HG02678 (cell line): ENCODE results near the gene PLK5.
"Not testable (repeated sequence)": the region's sequence is repeated elsewhere in the genome, so short reads cannot be mapped to it uniquely, and the experiment has no call there.

Experiments used
- ATAC-seq: cut with Tn5 transposase; IDR thresholded peaks from one replicate; pipeline ENCODE4 v1.9.1; 2021; ENCODE audit warnings: mild to moderate bottlenecking, moderate library complexity; ENCODE audit not compliant: unreplicated experiment

PLK5 gene

DNA sequence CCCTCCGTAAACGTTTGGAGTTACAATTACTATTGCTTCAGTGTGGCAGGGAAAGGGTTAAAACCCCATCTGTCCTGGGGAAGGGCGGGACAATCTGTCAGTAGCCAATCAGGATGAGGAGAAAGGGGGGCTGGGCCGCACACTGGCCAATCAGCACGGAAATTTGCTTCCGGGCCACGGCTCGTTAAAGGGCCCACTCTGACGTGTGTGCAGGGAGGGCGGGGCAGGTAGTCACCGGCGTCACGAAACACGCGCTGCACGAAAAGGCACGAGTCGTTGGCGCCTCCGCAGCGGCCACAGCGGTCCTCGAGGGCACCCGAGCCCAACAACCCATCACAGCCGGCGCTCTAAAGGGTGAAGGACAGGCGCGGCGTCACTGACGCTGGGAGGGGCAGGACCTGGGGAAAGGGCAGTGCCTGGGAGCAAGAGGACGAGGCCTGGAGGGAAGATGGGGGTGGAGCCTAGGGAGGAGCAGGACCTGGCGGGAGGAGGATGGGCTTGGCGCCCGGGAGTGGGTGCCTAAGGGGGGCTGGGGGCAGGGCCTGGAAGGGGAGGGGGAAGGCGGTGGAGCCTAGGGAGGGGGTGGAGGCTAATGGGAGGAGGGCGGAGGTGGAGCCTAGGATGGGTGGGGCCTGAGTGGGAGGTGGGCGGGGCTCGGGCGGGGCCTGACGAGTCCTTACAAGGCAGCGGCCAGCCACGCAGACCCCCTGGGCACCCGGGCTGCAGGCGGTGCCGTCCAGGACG is 15.9 kb upstream of the PLK5 start:
- ATAC-seq: no peak

DNA sequence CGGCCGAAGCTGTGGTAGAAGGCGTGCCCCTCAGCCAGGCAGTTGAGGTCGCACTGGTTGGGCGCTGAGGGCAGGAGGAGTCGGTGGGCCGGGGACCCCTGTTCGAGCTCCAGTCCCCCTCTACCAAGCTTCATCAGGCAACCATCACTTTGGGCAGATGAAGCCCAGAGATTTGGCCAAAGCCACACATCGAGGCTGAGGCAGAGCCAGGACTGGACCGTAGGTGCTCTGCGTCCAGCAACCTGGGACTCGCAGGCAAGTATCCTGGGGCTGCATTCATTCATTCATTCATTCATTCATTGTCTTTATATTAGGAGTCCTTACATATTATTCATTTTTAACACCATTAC is 15.4 kb upstream of the PLK5 start:
- ATAC-seq: no peak

DNA sequence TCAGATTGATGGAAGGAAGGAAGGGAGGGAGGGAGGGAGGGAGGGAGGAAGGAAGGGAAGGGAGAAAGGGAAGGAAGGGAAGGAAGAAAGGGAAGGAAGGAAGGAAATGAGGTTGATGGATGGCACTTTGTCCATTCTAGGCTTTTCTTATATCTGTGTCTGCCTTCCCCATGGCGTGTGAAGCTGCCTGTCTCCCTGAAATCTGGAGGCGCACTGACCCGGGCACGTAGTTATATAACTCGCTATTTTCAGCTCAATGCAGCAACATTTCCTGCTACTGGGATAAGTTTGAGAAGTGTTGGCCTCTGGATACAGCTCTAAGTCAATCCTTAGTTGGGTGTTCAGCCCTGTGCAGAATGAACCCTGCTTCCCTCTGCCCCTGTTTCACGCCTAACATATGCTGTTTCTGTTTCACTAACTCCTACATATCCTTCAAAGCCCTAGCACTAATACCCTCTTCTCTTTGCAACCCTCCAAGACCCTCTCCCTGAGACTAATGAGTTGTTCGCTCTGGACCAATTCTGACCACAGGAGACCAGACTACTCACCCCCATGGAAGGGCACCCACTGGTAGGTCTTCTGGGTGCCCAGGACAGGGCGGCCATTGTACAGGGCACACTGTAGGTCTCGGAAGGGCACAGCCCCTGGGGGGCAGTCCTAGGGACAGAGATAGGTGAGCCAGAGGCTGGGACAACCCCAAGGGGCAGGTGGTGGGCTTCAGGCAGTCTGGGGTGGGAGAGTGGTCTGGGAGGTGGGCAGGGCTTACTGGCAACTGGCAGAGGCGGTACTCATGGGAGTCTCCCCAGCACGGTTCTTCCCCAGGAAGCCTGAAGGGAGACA is 14.1 kb upstream of the PLK5 start:
- ATAC-seq: no peak

DNA sequence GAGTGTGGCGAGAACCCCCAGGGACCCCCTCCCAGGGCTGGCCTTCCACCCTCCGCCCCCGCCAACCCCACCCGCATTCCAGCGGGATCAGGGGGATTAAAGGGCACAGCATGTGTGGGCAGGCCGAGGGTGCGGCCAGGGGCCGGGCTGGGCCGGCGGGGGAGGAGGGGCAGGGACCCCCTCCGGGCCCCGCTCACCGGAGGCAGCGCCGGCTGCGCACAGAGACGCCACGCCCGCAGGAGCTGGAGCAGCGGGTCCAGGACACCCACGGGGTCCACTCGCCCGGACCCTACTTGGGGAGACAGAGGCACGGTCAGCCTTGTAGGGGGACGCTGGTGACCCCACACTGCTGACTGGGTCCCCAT is 13.5 kb upstream of the PLK5 start:
- no peak for ATAC-seq

- ATAC-seq: no peak
Observed at GRCh38 chr19:1510807-1511206, 13.1 kb upstream of the PLK5 start.

DNA sequence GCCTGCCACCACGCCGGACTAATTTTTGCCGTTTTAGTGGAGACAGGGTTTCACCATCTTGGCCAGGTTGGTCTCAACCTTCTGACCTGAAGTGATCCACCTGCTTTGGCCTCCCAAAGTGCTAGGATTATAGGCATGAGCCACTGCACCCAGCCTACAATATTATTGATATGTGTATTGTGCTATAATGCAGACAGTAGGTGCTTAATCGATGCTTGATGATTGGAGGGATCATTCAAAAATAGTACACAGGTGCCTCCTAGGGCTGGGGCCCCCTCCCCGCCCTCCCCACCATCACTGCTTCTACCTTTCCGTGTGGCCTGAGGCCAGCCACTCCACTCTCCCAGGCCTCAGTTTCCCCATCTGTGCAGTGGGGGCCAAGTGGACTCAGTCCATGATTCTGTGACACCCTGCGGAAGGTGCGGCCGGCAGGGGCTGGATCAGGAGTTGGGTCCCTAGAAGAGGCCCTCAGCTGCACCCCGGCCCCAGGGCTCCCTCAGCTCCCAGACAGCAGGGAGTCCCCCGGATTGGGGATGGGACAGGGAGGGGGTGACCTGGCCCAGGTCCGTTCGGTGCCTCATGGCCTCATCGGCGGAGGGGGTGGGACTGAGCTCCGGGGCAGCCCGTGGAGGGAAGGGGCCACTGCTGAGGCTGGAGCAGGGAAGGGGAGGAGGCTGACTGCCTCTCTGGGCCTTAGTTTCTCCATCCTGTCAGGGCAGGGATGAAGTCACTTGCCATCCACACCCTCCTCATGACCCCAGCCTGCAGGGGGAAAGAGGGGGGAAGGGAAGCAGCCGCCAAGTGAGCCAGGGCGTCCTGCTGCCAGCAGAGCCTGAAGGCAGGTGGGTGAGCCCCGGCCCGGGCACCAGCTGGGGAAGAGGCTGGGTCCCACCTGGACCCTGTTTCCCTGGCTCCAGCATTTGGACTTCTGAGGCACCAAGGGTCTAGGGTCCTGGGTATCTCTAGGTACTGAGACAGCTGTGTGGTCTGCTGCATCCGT is 12.3 kb upstream of the PLK5 start:
- ATAC-seq: no peak

DNA sequence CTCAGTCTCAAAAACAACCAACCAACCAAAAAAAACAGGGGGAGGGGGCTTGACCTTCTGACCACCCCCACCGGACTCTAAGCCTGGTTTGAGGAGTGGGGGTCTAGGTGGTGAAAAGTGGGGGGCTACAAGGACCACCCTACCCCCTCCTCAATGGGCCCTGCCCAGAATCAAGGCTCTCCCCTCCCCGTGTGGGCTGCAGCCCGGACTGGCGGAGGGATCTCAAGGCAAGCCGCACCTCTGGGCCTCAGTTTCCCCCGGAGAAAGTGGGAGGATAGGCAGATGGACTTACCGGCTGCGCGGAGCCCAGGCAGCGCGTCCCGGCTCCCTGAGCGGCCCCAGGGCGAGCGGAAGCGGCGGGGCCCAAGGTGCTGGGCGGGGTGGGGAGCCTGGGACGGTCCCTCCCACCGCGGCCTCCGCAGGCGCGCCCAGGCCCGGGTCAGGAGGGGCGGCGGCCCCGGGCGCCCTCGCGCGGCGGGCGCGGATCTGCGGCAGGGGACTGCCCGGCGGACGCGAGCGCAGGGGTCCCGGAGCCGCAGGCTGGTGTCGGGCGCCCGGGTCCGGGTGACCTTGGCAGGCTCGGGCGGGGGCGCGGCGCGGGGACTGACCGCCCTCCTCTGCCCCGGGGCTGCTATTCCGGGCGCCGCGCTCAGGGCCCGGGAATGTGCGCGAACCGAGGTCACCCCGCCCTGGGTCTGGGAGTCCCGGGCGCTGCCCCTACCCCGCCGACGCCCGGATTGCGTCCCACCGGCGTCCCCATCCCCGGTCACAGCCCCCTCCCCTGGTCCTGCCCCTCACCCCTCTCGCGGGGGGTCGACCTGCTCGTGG is 11.0 kb upstream of the PLK5 start, which contains the start of gene ADAMTSL5:
TSS of gene ADAMTSL5 (minus strand) at position 349 of the 828 bp plus-strand sequence. CDS start 2,076 bp downstream, outside the sequence.
- no peak for ATAC-seq

- no peak for ATAC-seq
Observed at GRCh38 chr19:1513499-1514294, 10.2 kb upstream of the PLK5 start.

- ATAC-seq: no peak
Observed at GRCh38 chr19:1514295-1514661, 9.6 kb upstream of the PLK5 start.

GRCh38 chr19:1514986-1515721 is 8.7 kb upstream of the PLK5 start:
- no peak for ATAC-seq

GRCh38 chr19:1516395-1516753 is 7.5 kb upstream of the PLK5 start:
- no peak for ATAC-seq

DNA sequence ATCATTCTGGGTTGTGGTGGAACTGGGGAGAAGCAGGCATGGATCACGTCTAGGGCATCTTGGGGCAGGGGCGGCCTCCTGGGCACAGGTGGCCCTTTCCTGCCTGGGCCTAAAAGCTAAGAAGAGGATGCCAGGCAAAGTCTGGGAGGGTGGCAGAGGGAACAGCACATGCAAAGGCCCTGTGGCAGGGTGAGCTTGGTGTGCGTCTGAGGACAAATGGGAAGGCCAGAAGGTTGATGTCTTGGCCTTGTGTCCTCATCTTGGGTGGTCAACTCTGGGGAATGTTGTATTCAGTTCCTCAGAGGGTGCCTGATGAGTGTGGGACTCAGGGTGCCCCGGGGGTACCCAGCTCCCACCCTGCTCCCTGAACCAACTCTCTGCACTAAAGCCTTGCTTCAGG is 5.4 kb upstream of the PLK5 start:
- ATAC-seq: no peak

DNA sequence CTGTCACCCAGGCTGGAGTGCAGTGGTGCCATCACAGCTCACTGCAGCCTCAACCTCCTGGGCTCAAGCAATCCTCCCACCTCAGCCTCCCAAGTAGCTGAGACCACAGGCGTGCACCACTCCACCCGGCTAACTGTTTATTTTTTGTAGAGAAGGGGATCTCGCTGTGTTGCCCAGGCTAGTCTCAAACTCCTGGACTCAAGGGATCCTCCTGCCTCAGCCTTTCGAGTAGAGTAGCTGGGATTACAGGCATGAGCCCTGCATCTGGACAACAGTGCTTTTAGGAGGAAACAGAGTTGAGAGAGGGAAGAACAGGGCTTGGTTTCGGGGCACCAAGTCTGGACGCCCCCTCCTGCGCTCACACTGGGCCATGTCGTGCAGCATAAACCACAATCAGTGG is 4.1 kb upstream of the PLK5 start:
- not testable (repeated sequence) for ATAC-seq

GRCh38 chr19:1520203-1520780 is 3.6 kb upstream of the PLK5 start:
- no peak for ATAC-seq

- ATAC-seq: no peak
Observed at GRCh38 chr19:1521636-1522035, 2.2 kb upstream of the PLK5 start.

DNA sequence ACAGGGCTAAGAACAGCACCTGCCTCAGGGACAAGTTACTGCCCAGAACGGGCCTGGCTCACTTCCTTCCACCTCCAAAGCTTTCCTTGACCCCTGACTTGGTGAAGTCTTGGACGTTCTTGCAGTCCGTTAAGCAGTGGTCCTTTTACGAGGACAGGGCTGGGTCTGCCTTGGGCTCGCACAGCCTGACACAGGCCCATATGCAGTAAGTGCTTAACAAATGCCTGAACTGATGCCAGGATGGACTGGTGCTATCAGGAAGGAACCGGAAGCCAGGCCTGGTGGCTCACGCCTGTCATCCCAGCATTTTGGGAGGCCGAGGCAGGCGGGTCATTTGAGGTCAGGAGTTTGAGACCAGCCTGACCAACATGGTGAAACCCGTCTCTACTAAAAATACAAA is 1.8 kb upstream of the PLK5 start:
- ATAC-seq: no peak

GRCh38 chr19:1522838-1523237 is 1.0 kb upstream of the PLK5 start:
- no peak for ATAC-seq

DNA sequence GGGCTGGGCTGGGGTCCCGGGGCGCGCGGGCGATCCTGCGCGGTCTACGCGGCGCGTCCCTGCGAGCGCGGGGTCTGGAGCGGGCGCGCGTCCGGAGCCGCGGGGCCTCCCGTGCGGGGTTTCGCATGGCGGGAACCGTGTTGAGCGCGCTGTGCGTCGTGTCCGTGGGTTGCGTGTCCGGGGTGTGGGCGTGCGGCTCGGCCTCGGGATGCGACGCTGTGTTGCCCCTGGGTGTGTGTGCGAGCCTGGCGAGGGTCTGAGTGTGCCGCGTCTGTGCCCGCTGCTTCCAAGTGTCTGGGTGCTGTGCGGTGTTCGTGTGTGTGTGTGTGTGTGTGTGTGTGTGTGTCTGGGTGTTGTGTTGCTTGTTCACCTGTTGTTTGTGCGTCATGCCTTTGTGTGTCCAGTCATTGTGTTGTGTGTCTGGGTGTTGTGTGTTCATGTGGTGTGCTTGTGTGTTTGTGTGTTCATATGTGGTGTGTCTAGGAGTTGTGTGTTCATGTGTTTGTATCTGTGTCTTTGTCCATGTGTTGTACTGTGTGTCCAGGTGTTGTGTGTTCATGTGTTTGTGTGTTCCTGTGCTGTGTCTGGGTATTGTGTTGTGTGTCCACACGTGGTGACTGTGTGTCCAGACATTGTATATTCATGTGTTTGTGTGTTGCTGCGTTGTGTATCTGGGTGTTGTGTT is 552 bp downstream of the PLK5 start:
- ATAC-seq: no peak
